Measurements from ENCODE around the gene DNAJC24.

DNA sequence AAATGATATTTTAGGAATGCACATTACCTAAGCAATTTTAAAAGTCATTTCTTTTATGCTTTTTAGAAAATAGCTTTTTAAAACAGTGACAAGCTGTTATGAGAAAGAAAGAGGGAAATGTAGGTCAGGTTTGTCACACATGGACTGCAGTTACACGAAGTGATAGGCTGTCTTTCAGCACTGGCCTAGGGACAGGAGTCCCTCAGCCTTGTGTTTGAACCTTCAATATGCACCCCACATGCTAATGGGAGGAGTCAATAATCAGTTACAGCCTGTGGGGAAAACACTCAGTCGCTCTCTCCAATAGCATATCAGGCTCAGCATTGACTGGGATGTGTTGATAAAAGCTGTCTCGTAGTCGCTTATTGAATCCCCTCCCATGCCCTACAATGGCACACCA lies 45.8 kb downstream of the DNAJC24 start:
- TF ChIP-seq POLR2A (IDR thresholded peaks at IDR 0.05; ENCODE audit: low read depth, low read length) = no peak
- no peak for TF ChIP-seq POLR2AphosphoS5 (IDR thresholded peaks at IDR 0.05; ENCODE audit: low read depth, low read length)
- TF ChIP-seq TAF1 (IDR thresholded peaks at IDR 0.05; ENCODE audit: low read depth, low read length) = no peak
- TF ChIP-seq SPI1 (IDR thresholded peaks at IDR 0.05; ENCODE audit: low read depth, low read length) = no peak
- TF ChIP-seq POU2F2 (IDR thresholded peaks at IDR 0.05; ENCODE audit: low read depth, low read length) = no peak

Data from GM12891 (cell line).